Measurements from ENCODE around the gene TBXAS1. TPM values are rescaled to one million over a fixed set of nuclear protein-coding genes. Genes with fewer than 3 reads are reported as not detected.

TBXAS1 gene
- total and polyA plus RNA-seq, 11 donors, result 2.0 to 32.0 (median 4.7) TPM

GRCh38 chr7:140014123-140014522, 185.1 kb downstream of the TBXAS1 start:
- 92 to 95% (median 93%) methylated on average over 10 of the region's 10 CpGs for WGBS, 4 donors
- Histone ChIP-seq H3K36me3 (peaks cover 0 to 13% (median 0%) of the 10 kb centered on the region in 9 donors), H3K27me3 (no peaks in the 10 kb centered on the region), H3K4me1 (no peaks in the 10 kb centered on the region), H3K27ac (no peak overlapping the region), H3K9me3 (no peaks in the 10 kb centered on the region), H3K4me3 (no peak overlapping the region)
- DNase-seq, result no peak
- no peak for TF ChIP-seq CTCF (IDR thresholded peaks at IDR 0.05)
- no peak for TF ChIP-seq POLR2A (IDR thresholded peaks at IDR 0.05)
- ATAC-seq, result no peak
- intact Hi-C loops (cut with DNase I), result no loop called here

- no peak for DNase-seq
- no peak for TF ChIP-seq POLR2A (IDR thresholded peaks at IDR 0.05)
- no peak for TF ChIP-seq CTCF (IDR thresholded peaks at IDR 0.05)
- Histone ChIP-seq H3K4me1 (no peaks in the 10 kb centered on the region), H3K27me3 (no peaks in the 10 kb centered on the region), H3K9me3 (no peaks in the 10 kb centered on the region), H3K36me3 (peaks cover 0 to 13% (median 0%) of the 10 kb centered on the region in 9 donors), H3K4me3 (no peak overlapping the region), H3K27ac (no peak overlapping the region)
- whole genome bisulfite sequencing, 4 donors, result 89 to 91% (median 90%) methylated on average over 9 to 11 of the region's 11 CpGs
- ATAC-seq, result no peak
- intact Hi-C loops (cut with DNase I), result no loop called here
Measured at GRCh38 chr7:140015471-140015970, 186.5 kb downstream of the TBXAS1 start.

GRCh38 chr7:140016540-140016939, 187.5 kb downstream of the TBXAS1 start:
- Histone ChIP-seq H3K9me3 (no peaks in the 10 kb centered on the region), H3K36me3 (peaks cover 0 to 23% (median 0%) of the 10 kb centered on the region in 9 donors), H3K4me3 (no peak overlapping the region), H3K27me3 (no peaks in the 10 kb centered on the region), H3K27ac (no peak overlapping the region), H3K4me1 (no peaks in the 10 kb centered on the region)
- intact Hi-C loops (cut with DNase I), result no loop called here
- DNase-seq (no peak), ATAC-seq (no peak)
- no peak for TF ChIP-seq CTCF (IDR thresholded peaks at IDR 0.05)
- 91 to 95% (median 94%) methylated on average over 9 of the region's 9 CpGs for WGBS, 4 donors

- ATAC-seq, result no peak
- H3K4me1 ChIP-seq, result no peaks in the 10 kb centered on the region
- no peak for DNase-seq
- H3K27me3 ChIP-seq, result no peaks in the 10 kb centered on the region
- peaks cover 0 to 28% (median 0%) of the 10 kb centered on the region in 9 donors for H3K36me3 ChIP-seq
- intact Hi-C loops (cut with DNase I), result no loop called here
- TF ChIP-seq POLR2A (IDR thresholded peaks at IDR 0.05), result no peak
- no peak for TF ChIP-seq CTCF (IDR thresholded peaks at IDR 0.05)
- no peaks in the 10 kb centered on the region for H3K9me3 ChIP-seq
- H3K27ac ChIP-seq, result no peak overlapping the region
- no peak overlapping the region for H3K4me3 ChIP-seq
- WGBS, 4 donors, result 85 to 92% (median 88%) methylated on average over 7 of the region's 7 CpGs
Measured at GRCh38 chr7:140017034-140017433, 188.0 kb downstream of the TBXAS1 start.

All from heart left ventricle (tissue), 16 donors.